ENCODE measurements around the gene FASLG.

Gene FASLG

DNA sequence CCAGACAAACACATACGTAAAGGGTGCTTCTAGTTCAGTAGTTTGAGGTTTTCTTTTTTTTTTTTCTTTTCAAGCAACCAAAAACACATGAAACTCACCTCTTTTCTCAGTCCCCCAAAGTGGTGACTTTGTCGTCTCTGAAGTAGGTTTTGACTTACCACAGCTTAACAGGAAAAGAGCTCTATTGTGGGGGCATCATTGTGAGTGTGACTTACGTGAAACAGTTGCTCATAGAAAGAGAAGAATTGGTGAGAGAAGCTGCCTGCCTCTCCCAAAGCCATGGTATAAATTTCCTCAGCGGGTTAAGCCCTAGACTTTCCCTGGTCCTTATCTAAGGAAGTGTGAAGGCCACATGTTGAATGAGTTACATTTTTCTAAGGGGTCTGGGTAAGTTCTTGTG is 11.9 kb downstream of the FASLG start:
- TF ChIP-seq POLR2AphosphoS5 (IDR thresholded peaks at IDR 0.05; ENCODE audit: low read depth) (no peak), SPI1 (IDR thresholded peaks at IDR 0.05; ENCODE audit: borderline replicate concordance, low read depth) (no peak), GABPA (IDR thresholded peaks at IDR 0.05; ENCODE audit: low read depth) (no peak)
- TF ChIP-seq, protein P1, sequence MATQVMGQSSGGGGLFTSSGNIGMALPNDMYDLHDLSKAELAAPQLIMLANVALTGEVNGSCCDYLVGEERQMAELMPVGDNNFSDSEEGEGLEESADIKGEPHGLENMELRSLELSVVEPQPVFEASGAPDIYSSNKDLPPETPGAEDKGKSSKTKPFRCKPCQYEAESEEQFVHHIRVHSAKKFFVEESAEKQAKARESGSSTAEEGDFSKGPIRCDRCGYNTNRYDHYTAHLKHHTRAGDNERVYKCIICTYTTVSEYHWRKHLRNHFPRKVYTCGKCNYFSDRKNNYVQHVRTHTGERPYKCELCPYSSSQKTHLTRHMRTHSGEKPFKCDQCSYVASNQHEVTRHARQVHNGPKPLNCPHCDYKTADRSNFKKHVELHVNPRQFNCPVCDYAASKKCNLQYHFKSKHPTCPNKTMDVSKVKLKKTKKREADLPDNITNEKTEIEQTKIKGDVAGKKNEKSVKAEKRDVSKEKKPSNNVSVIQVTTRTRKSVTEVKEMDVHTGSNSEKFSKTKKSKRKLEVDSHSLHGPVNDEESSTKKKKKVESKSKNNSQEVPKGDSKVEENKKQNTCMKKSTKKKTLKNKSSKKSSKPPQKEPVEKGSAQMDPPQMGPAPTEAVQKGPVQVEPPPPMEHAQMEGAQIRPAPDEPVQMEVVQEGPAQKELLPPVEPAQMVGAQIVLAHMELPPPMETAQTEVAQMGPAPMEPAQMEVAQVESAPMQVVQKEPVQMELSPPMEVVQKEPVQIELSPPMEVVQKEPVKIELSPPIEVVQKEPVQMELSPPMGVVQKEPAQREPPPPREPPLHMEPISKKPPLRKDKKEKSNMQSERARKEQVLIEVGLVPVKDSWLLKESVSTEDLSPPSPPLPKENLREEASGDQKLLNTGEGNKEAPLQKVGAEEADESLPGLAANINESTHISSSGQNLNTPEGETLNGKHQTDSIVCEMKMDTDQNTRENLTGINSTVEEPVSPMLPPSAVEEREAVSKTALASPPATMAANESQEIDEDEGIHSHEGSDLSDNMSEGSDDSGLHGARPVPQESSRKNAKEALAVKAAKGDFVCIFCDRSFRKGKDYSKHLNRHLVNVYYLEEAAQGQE (IDR thresholded peaks at IDR 0.05; ENCODE audit: insufficient replicate concordance, low read depth) = no peak
- TF ChIP-seq, protein P2, sequence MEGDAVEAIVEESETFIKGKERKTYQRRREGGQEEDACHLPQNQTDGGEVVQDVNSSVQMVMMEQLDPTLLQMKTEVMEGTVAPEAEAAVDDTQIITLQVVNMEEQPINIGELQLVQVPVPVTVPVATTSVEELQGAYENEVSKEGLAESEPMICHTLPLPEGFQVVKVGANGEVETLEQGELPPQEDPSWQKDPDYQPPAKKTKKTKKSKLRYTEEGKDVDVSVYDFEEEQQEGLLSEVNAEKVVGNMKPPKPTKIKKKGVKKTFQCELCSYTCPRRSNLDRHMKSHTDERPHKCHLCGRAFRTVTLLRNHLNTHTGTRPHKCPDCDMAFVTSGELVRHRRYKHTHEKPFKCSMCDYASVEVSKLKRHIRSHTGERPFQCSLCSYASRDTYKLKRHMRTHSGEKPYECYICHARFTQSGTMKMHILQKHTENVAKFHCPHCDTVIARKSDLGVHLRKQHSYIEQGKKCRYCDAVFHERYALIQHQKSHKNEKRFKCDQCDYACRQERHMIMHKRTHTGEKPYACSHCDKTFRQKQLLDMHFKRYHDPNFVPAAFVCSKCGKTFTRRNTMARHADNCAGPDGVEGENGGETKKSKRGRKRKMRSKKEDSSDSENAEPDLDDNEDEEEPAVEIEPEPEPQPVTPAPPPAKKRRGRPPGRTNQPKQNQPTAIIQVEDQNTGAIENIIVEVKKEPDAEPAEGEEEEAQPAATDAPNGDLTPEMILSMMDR (IDR thresholded peaks at IDR 0.05; ENCODE audit: insufficient read depth, low read length) = no peak
- Histone ChIP-seq H3K4me3 (replicated peaks; ENCODE audit: insufficient read depth, low read length) (no peak overlapping the region), H3K27me3 (ENCODE audit: insufficient read depth, poor library complexity, severe bottlenecking) (no peaks in the 10 kb centered on the region), H3K27ac (replicated peaks) (no peak overlapping the region)
- no peak for DNase-seq (ENCODE audit: low read depth in 1 of 2, low spot score in 1 of 2)

DNA sequence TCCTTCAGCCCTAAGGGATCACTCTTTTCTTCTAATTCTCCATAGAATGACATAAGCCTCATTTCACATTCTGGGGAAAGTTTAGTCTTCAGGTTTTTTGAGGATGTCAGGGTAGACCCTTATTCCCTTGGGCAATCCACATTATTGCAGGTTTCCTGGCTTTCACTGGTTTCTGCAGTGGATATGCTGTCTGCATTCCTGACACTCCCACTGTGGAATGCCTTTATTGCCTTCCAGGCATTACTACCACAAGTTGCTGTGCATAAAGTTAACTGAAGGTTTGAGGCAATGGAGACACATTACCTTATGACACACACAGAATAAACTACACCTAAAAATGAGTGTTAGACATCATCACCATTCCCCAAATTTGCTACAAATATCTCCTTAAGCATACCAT is 12.7 kb downstream of the FASLG start:
- no peak overlapping the region for H3K27ac ChIP-seq (replicated peaks)

DNA sequence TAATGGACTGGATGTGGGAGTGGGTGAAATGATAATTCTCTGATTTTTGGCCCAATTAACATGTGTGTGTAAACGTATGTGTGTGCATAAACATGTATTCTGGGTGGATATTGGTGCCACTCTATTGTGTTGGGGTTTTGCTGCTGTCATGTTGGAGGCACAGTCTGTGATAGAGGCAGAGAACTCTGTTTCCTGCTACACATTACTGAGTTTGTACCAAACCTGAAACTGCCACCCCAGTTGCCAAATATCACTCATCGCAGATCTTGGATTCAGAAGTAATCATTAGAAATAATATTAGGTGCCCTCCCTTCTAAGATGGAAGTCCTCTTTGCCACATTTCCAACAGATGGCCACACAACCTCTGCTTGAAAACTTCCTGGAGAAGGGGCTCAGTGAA is 13.8 kb downstream of the FASLG start:
- H3K27ac ChIP-seq (replicated peaks) = no peak overlapping the region
- no peaks in the 10 kb centered on the region for H3K27me3 ChIP-seq (ENCODE audit: insufficient read depth, poor library complexity, severe bottlenecking)
- no peak for DNase-seq (ENCODE audit: low read depth in 1 of 2, low spot score in 1 of 2)
- TF ChIP-seq, protein P2 (IDR thresholded peaks at IDR 0.05; ENCODE audit: insufficient read depth, low read length) = no peak
- TF ChIP-seq, protein P1 (IDR thresholded peaks at IDR 0.05; ENCODE audit: insufficient replicate concordance, low read depth) = no peak
- no peak overlapping the region for H3K4me3 ChIP-seq (replicated peaks; ENCODE audit: insufficient read depth, low read length)

More for the DNA sequence above, 12.7 kb downstream of the FASLG start:
- DNase-seq (ENCODE audit: low read depth in 1 of 2, low spot score in 1 of 2) = no peak
- no peaks in the 10 kb centered on the region for H3K27me3 ChIP-seq (ENCODE audit: insufficient read depth, poor library complexity, severe bottlenecking)
- TF ChIP-seq SPI1 (IDR thresholded peaks at IDR 0.05; ENCODE audit: borderline replicate concordance, low read depth) = no peak
- TF ChIP-seq GABPA (IDR thresholded peaks at IDR 0.05; ENCODE audit: low read depth) = no peak
- TF ChIP-seq, protein P2 (IDR thresholded peaks at IDR 0.05; ENCODE audit: insufficient read depth, low read length) = no peak
- TF ChIP-seq, protein P1 (IDR thresholded peaks at IDR 0.05; ENCODE audit: insufficient replicate concordance, low read depth) = no peak
- no peak for TF ChIP-seq POLR2AphosphoS5 (IDR thresholded peaks at IDR 0.05; ENCODE audit: low read depth)
- no peak overlapping the region for H3K4me3 ChIP-seq (replicated peaks; ENCODE audit: insufficient read depth, low read length)
